ENCODE results near the gene RAPGEFL1. TPM values are rescaled to one million over a fixed set of nuclear protein-coding genes. Genes with fewer than 3 reads are reported as not detected.

Gene RAPGEFL1
- total and polyA plus RNA-seq, 2 donors (not counting 3 experiments of a cell fraction or from before 2014, with no cell fraction given): 8.6 to 11.8 TPM

GRCh38 chr17:40129498-40129897, 47.8 kb upstream of the RAPGEFL1 start:
- Histone ChIP-seq H3K9me3 (replicated peaks; ENCODE audit: control insufficient read depth, insufficient read depth, low read length) (no peaks in the 10 kb centered on the region), H2AFZ (ENCODE audit: low read depth, low read length) (no peak overlapping the region), H3K4me1 (ENCODE audit: control insufficient read depth, extremely low read depth, insufficient read depth, low read length) (peaks cover 22% of the 10 kb centered on the region), H3K27me3 (ENCODE audit: control insufficient read depth in 2 of 2, insufficient read depth in 2 of 2, low read length in 2 of 2) (no peaks in the 10 kb centered on the region), H3K4me3 (replicated peaks in 1 of 3; ENCODE audit: insufficient read depth in 1 of 3, low read depth in 1 of 3, low read length in 3 of 3) (no peak overlapping the region), H3K9me1 (replicated peaks; ENCODE audit: control insufficient read depth, extremely low read depth, insufficient read depth, low read length) (no peaks in the 10 kb centered on the region), H3K36me3 (ENCODE audit: control insufficient read depth in 2 of 2, extremely low read depth in 1 of 2, insufficient read depth in 2 of 2, low read length in 2 of 2) (peaks cover 43 to 45% of the 10 kb centered on the region in 2 experiments), H3K27ac (ENCODE audit: insufficient read depth, low read depth, low read length) (no peak overlapping the region), H3K9ac (replicated peaks; ENCODE audit: extremely low read depth, insufficient read depth, low read length) (no peak overlapping the region), H3K4me2 (ENCODE audit: insufficient read depth, low read length) (no peak overlapping the region), H4K20me1 (replicated peaks; ENCODE audit: control insufficient read depth, extremely low read depth, insufficient read depth, low read length) (peaks cover 11% of the 10 kb centered on the region), H3K79me2 (ENCODE audit: control insufficient read depth, insufficient read depth, low read length) (peaks cover 39% of the 10 kb centered on the region)
- intact Hi-C loops (cut with micrococcal nuclease): no loop called here
- FAIRE-seq: no peak
- POLR2A ChIA-PET: no interaction called here
- CTCF ChIA-PET: interaction anchor here (1.5 kb wide), 1 partner anchor 16 kb away, joined by 7 read pairs; no protein-coding TSS in a partner anchor
- TF ChIP-seq JUN (IDR thresholded peaks at IDR 0.05; ENCODE audit: borderline replicate concordance, insufficient read depth, insufficient read length, low read depth): no peak
- TF ChIP-seq POLR2AphosphoS5 (IDR thresholded peaks at IDR 0.05; ENCODE audit: insufficient read depth, low read depth, low read length): no peak
- no peak for TF ChIP-seq POLR2A (IDR thresholded peaks at IDR 0.05; ENCODE audit: low read depth, low read length)
- no peak for TF ChIP-seq CTCF (IDR thresholded peaks at IDR 0.05; ENCODE audit: extremely low read depth in 1 of 2, insufficient read depth in 1 of 2, low read depth in 1 of 2, low read length in 2 of 2)
- no peak for TF ChIP-seq FOS (IDR thresholded peaks at IDR 0.05; ENCODE audit: borderline replicate concordance, insufficient read depth, low read length)
- no peak for TF ChIP-seq EZH2 (IDR thresholded peaks at IDR 0.05; ENCODE audit: borderline replicate concordance, low read depth, low read length, severe bottlenecking)
- TF ChIP-seq GATA2 (IDR thresholded peaks at IDR 0.05; ENCODE audit: insufficient read depth, insufficient read length, low read depth, low read length): no peak
- no peak for TF ChIP-seq MYC (IDR thresholded peaks at IDR 0.05; ENCODE audit: low read depth, low read length)
- no peak for TF ChIP-seq MAX (IDR thresholded peaks at IDR 0.05; ENCODE audit: insufficient read depth, insufficient read length)
- no peak for DNase-seq (ENCODE audit: low read depth, low spot score)
- BruUV-seq (replicated peaks): TSS peak; percentile 17
- dilution Hi-C loops (cut with MboI; ENCODE audit: extremely low pct_ligation_motif_present, low sequenced_read_pairs): no loop called here

Measured in endothelial cell of umbilical vein (primary cell).